ENCODE data around the gene TTLL11.
"Not testable (repeated sequence)": the region's sequence is repeated elsewhere in the genome, so short reads cannot be mapped to it uniquely, and the experiment has no call there.

Gene TTLL11

DNA sequence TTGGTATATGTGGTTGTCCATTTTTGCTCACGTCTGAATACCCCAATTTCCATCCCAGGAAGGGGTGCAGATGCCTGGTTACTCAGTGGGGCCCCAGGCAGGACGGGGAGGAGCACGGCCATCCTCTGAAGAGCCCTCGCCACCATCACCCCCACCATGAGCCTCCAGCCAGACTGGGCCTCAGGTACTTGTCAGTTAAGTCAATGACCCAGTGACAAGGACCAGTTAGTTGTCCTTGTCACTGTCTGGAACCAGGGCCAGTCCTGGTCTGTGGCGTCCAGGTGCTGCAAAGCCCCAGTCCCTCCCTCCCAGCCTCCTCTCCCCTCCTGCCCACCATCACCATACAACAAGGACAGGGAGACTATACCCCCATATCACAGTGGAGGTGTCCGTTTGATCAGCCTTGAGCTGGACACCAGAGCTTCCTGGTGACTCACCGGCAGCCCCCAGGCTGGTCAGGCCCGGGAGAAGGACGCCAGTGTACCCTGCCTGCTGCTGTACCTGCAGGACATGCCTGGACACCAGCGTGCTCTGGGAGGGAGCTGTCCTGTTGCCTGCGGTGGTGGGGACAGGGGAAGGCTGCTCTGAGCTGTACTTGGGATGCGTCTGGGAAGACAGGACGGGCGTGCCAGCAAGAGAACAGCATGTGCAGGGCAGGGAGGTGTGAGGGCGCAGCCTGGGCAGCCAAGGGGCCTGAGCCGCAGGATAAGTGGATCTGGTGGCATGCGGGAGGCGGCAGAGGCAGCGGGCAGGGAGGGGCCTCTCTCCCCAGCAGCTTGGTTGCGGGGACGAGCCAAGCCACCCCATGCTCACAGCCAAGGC, 32.6 kb upstream of the TTLL11 start:
- DNase-seq = peak in 1 of 2 experiments; percentile 35

DNA sequence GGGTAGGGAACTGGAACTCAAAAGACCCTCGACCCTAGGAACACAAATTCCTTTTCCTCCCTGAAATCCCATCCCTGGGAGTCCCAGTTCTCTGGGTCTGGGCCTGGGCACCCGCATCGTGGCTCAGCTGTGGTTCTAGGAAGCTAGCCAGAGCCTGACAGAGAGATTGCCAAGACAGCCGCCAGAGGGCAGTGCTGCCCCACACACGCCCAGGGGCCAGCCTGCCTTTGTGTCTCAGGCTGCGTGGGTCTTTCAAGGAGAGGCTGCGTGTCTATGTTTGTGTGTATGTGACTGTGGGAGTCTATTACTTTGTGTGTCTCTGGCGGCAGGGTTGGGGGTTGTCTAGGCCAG, 32.0 kb upstream of the TTLL11 start:
- peak; percentile 60 to 82 for DNase-seq

DNA sequence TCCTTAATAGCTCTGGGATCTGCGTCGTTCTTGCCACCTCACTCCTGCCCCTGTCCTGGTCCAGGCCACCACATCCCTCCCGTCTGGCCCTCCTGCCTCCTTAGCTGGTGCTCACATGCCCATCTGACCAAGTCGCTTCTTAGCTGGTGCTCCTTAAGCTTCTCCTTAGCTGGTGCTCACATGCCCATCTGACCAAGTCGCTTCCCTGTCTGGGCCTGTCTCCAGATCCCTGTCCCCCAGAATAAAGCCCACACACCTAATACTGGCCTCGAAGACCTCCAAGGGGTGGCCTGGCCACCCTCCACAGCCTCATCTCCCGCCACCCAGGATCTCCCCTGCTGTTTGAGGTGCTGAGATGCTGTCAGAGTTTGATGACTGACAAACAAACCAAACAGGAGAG, 31.4 kb upstream of the TTLL11 start:
- no peak for DNase-seq

DNA sequence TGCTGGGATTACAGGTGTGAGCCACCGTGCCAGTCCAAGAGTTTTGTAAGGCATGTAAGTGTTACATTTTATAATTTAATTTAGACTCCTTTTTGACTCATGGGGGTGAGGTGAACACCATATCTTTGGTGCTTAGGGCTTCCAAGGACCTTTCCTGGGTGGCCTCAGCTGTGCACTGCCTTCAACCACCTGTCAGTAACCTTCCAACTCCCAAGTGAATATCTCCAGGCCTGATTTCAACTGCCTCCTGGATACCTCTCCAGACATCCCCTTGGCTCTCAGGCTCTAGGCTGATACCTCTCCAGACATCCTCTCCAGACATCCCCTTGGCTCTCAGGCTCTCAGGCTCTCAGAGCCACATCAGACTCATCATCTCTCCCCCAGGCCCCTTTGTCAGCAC, 30.9 kb upstream of the TTLL11 start:
- no peak for DNase-seq

DNA sequence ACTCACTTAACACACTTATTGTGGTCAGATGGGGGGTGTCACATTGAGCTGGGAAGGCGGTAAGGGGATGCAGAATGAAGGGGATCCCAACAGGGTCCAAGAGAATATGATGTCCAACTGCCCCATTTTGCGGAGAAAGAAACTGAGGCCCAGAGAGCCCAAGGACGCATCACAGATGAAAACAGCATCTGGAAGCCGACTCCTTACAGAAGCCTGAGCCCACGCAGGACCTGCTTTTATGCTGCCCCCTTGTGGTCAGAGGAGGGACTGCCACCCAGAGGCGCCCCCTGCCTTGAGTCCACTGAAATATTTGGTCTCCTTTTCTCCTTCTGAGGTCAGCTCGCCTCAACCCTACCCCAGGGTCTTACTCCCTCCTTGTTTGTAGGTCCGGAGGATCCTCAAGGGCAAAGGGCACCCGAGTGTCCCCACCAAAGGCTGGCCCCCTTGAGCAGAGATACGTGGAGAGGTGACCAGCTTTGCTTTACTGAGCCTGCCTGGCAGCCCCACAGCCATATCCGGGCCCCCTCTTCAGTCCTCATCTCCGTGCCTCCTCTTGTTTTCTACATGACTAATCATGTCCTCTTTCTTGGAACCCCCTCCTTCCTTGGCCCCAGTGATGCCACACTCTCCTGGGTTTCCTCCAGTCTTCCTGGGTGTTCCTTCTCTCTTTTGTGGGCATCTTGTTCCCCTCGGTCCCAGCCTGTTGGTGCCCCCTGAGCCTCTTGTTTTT, 30.0 kb upstream of the TTLL11 start:
- DNase-seq = peak; percentile 60 to 82

DNA sequence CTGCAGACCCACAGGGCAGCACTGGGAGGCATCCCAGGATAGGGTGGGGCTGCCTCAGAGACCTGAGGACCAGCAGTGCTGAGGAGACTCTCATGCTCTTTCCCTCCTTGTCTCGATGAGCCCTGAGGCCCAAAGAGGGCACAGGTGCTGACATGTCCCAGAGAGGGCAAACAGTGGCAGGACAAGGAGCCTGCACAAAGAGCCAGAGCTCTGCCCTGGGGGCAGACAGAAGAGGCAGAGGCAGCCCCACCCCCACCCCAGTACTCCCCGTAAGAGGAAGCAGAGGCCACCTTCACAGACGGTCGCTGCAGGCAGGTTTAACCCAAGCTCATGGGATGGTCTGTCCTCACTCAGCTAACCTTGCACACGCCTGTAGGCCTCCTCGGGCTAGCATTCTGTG, 29.4 kb upstream of the TTLL11 start:
- DNase-seq = no peak

DNA sequence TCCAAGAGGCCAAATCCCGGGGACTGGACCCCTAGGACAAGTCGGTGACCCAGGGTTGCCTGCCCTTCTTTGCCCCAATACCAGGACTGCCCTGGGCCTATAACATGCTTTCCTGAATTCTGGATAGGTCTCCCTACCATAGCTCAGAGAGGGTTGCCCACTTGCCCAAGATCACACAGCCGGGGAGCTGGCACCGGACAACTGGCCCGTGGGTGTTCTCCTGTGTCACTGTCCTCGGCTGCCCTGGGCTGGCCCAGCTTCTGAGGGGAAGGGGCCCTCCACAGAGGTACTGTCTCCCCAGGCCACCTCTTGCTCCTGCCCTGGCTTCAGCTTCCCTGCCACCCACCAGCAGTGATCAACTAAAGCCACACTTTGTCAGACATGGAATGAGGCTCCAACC, 28.8 kb upstream of the TTLL11 start:
- DNase-seq = no peak

GRCh38 chr9:122121391-122121790, 28.3 kb upstream of the TTLL11 start:
- no peak for DNase-seq

- DNase-seq = no peak
These were observed 27.4 kb upstream of the TTLL11 start for GRCh38 chr9:122120316-122121071.

GRCh38 chr9:122119721-122120120, 26.6 kb upstream of the TTLL11 start:
- no peak for DNase-seq

- no peak for DNase-seq
These were observed 26.0 kb upstream of the TTLL11 start for GRCh38 chr9:122119166-122119521.

DNA sequence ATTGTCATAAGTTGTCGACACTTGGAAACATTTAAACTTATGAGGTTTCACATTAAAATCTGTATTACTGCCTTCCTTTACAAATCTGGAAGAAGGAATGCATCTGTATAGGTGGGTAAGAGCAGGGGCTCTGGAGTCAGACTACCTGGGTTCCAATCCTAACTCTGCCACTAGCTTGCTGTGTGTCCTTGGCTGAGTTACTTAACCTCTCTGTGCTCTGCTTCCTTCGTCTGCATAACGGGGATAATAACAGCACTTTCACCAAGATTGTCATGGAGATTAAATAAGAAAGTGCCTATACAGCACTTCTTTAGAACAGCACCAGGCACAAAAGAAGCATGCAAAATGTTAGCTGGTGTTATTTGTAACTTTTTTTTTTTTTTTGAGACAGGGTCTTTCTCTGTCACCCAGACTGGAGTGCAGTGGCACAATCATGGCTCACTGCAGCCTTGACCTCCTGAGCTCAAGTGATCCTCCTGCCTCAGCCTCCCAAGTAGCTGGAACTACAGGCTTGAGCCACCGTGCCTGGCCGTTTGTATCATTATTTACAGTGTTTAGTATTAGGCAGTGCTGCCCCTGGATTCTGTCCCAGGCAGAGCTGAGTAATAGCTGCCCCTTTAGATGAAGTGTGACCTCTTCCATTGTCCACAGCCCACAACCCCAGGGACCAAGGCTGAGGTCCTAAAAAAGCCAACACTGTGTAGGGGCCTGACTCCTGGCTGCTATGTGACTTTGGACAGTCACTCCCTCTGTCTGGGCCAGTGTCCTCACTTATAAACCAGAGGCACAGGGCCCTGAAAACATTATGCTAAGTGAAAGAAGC, 25.4 kb upstream of the TTLL11 start:
- no peak for DNase-seq

- DNase-seq = not testable (repeated sequence)
These were observed 24.1 kb upstream of the TTLL11 start for GRCh38 chr9:122117241-122117640.

DNA sequence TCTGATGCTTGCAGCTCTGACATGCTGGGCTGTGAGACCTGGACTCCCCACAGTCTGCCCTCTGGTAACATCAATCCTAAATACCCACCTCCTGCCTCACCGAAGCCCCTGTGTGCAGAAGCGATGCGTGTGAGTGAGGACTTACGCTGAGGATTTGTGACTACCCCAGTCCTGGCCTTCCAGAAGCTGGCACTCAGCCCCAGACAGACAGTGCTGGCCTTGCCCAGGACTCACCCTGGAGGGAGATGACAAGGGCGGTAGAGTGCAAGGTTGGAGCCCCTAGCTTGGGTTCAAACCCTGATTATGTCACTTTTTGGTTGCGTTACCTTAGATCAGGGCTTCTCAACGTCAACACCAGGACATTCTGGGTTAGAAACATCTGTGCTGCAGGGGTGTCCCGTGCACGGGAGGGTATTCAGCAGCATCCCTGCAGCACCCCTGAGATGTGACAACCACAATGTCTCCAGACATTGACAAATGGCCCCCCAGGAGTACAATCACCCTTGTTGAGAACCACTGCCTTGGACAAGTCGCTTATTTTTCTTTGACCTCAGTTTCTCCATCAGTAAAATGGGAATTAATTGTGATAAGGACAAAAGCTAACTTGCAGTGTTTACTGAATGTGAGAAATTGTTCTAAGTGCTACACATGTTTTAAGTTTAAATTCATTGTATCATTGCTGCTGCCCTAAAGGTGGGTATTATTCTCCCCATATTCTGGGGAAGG, 23.5 kb upstream of the TTLL11 start:
- DNase-seq = no peak

DNA sequence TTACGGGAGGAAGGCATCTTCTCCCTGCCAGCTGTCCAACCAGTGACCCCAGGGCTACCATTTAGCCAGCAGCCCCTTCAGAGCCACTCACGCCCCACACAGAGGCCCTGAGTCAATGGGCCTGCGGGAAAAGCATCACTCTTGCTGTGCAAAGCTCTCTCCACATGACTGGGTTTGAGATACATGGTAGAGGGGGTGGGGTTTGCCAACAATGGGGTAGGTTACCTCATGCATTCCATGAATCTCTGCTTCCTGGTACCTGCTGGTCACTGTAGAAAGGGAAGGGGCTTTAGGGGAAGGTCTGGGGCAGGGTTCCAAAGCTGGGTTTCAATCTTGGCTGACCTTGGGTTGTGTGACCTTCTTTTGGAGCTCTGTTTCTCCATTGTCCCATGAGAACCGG, 22.9 kb upstream of the TTLL11 start:
- no peak for DNase-seq

GRCh38 chr9:122115176-122116035, 22.3 kb upstream of the TTLL11 start:
- peak; percentile 69 to 87 for DNase-seq

- peak; percentile 59 to 74 for DNase-seq
These were observed 20.5 kb upstream of the TTLL11 start for GRCh38 chr9:122113574-122113973.

DNA sequence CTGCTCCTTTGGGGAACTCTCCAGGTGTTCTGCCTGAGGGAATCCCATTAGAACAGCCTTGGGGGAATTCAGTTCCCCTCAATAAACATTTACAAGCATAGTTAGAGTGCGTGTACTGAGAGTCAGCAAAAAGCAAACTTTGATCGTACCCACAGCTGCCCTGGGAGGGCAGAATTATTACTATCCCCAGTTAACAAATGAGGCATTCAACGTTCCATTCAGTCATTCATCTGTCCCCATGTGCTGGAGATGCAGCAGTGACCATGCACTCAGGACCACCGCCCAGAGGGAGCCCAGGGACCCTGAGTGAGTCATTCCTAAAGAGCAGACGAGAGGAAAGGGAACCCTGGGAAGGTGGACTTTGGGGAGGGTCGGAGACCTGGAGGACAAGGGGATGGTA, 19.1 kb upstream of the TTLL11 start:
- DNase-seq = no peak

- DNase-seq = no peak
These were observed 18.4 kb upstream of the TTLL11 start for GRCh38 chr9:122111413-122112085.

DNA sequence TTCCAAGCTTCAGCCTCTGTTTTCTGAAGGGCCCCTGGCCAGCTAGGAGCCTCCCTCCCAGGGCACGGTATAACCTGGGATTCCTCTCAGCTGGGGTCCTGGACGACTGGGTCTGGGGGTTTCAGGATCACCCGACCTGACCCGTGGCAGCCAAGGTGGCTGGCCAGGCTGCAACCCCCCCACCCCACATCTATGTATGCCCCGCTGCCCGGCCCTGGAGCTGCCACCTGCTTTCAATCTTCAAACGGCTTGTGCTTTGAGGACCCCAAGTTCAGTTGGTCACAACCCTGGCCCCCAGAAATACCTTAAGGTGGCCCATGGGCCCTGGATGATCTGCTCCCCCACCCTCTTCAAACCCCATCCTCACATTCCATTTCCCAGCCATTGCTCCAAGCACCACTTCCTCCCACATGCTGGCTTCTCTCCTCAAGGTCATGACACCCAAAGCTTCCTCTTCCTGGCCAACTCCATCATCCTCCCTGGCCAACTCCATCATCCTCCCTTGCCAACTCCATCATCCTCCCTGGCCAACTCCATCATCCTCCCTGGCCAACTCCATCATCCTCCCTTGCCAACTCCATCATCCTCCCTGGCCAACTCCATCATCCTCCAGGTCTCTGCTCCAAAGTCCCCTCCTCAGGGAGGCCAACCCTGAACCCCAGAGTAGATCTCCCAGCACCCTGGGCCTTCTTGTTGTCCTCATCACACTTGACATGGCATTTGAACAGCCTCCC, 17.2 kb upstream of the TTLL11 start:
- DNase-seq = no peak

Measured in NCI-H524 (cell line).